ENCODE data around the gene CA12. TPM values are rescaled to one million over a fixed set of nuclear protein-coding genes. Genes with fewer than 3 reads are reported as not detected.

Gene CA12
- total RNA-seq, 1 experiment from 2014 or later: 19.8 TPM

DNA sequence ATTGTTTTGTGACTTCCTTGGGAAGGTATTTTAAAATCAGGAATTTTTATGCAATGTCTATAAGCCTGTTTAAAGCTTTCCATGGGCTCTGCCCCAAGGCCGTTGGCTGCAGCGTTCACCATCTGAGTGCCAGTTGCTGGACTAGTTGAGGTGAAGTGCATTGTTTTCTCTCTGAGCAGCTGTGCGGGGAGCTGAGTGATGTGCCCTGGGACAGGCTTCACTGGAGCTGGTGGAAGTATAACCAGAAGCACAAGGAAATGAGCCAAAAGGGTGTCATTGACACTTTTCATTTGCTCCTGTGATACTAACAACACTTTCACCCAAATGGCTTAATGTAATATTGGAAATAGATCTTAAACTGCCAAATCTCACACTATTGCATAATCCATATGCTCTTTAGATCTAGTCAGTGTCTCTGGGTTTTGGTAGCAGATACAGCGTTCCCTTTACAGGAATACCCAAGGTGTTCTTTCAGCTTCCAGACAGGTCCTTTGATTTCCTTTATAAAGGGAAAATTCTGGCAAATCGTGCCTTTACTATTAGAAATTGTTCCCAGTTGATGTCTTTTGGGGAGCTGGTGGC lies 75.1 kb downstream of the CA12 start:
- ATAC-seq: no peak
- H4K20me1 ChIP-seq (ENCODE audit: low read length): no peaks in the 10 kb centered on the region
- no peak overlapping the region for H3K27ac ChIP-seq (ENCODE audit: low read length)
- H3F3A ChIP-seq (ENCODE audit: low read length, unreplicated experiment): no peaks in the 10 kb centered on the region
- no peaks in the 10 kb centered on the region for H3K79me2 ChIP-seq (ENCODE audit: low read length)
- no peaks in the 10 kb centered on the region for H3K36me3 ChIP-seq (ENCODE audit: low read depth, low read length)
- TF ChIP-seq, protein P1, sequence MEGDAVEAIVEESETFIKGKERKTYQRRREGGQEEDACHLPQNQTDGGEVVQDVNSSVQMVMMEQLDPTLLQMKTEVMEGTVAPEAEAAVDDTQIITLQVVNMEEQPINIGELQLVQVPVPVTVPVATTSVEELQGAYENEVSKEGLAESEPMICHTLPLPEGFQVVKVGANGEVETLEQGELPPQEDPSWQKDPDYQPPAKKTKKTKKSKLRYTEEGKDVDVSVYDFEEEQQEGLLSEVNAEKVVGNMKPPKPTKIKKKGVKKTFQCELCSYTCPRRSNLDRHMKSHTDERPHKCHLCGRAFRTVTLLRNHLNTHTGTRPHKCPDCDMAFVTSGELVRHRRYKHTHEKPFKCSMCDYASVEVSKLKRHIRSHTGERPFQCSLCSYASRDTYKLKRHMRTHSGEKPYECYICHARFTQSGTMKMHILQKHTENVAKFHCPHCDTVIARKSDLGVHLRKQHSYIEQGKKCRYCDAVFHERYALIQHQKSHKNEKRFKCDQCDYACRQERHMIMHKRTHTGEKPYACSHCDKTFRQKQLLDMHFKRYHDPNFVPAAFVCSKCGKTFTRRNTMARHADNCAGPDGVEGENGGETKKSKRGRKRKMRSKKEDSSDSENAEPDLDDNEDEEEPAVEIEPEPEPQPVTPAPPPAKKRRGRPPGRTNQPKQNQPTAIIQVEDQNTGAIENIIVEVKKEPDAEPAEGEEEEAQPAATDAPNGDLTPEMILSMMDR (conservative IDR thresholded peaks at IDR 0.05; ENCODE audit: low read depth, low read length): no peak
- no peak for TF ChIP-seq EZH2 (IDR thresholded peaks at IDR 0.05; ENCODE audit: low read length, unreplicated experiment)
- no peak for TF ChIP-seq EZH2phosphoT487 (IDR thresholded peaks at IDR 0.05; ENCODE audit: borderline replicate concordance, low read length)
- no peak overlapping the region for H3K4me3 ChIP-seq (ENCODE audit: low read length)
- BruUV-seq (replicated peaks): no TSS peak
- H3K4me1 ChIP-seq (ENCODE audit: insufficient read depth, low read length): no peaks in the 10 kb centered on the region
- intact Hi-C loops (cut with micrococcal nuclease): no loop called here
- CTCF ChIA-PET: no interaction called here
- no peaks in the 10 kb centered on the region for H3K27me3 ChIP-seq (ENCODE audit: low read length)
- no peak overlapping the region for H3K9ac ChIP-seq (ENCODE audit: low read length)
- no peak for DNase-seq
- POLR2A ChIA-PET (ENCODE audit: unreplicated experiment): no interaction called here
- H3K4me2 ChIP-seq (ENCODE audit: low read length): no peak overlapping the region
- no peaks in the 10 kb centered on the region for H3K9me2 ChIP-seq (replicated peaks; ENCODE audit: low read length)
- no peak overlapping the region for H2AFZ ChIP-seq (ENCODE audit: low read length)
- no peaks in the 10 kb centered on the region for H3K9me3 ChIP-seq (ENCODE audit: low read length)

DNA sequence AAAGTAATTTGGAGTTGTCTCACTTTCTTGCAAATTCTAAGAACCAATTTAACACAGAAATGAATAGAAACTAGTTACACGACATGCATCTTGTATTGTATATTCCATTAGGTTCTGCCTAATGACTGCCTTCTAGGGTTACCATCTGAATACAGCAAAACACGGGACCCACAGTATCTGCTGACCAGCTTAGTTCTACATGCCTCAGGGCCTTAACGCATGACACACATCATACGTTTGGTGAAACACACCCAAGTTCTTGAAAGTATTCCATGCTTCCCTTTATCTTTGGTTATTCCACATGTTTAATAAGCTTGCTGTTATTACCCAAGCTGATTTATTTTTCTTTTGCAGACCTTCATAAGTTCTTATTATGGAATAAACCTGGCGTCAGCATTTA lies 76.4 kb downstream of the CA12 start:
- Histone ChIP-seq H3K9me2 (replicated peaks; ENCODE audit: low read length) (no peaks in the 10 kb centered on the region), H3K4me3 (ENCODE audit: low read length) (no peak overlapping the region), H3K4me1 (ENCODE audit: insufficient read depth, low read length) (no peaks in the 10 kb centered on the region), H3K27ac (ENCODE audit: low read length) (no peak overlapping the region), H2AFZ (ENCODE audit: low read length) (no peak overlapping the region), H3F3A (ENCODE audit: low read length, unreplicated experiment) (no peaks in the 10 kb centered on the region), H3K4me2 (ENCODE audit: low read length) (no peak overlapping the region), H3K27me3 (ENCODE audit: low read length) (no peaks in the 10 kb centered on the region), H4K20me1 (ENCODE audit: low read length) (no peaks in the 10 kb centered on the region), H3K36me3 (ENCODE audit: low read depth, low read length) (no peaks in the 10 kb centered on the region), H3K9ac (ENCODE audit: low read length) (no peak overlapping the region), H3K9me3 (ENCODE audit: low read length) (no peaks in the 10 kb centered on the region), H3K79me2 (ENCODE audit: low read length) (no peaks in the 10 kb centered on the region)
- CTCF ChIA-PET: no interaction called here
- no peak for DNase-seq
- no TSS peak for BruUV-seq (replicated peaks)
- TF ChIP-seq EZH2 (IDR thresholded peaks at IDR 0.05; ENCODE audit: low read length, unreplicated experiment) (no peak), EZH2phosphoT487 (IDR thresholded peaks at IDR 0.05; ENCODE audit: borderline replicate concordance, low read length) (no peak)
- TF ChIP-seq, protein P1 (conservative IDR thresholded peaks at IDR 0.05; ENCODE audit: low read depth, low read length): no peak
- intact Hi-C loops (cut with micrococcal nuclease): no loop called here
- POLR2A ChIA-PET (ENCODE audit: unreplicated experiment): no interaction called here
- no peak for ATAC-seq

DNA sequence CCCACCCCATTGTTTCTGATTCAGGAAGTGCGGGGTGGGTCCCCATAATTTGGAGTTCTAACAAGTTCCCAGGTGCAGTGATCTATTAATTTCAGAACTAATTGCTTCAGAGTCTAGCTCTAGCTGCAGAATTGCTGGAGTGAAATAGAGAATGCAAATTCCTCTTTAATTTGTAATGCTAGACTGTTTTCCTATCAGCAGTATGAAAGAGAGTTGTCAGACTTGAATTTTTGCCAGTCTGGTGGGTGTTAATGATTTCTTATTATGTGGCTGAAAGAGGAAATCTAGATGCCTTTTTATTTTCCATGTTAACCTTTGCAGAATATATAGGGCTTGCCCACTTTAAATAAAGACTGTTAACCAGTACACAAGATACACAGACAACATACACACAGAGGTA lies 80.6 kb downstream of the CA12 start:
- H3K9ac ChIP-seq (ENCODE audit: low read length): no peak overlapping the region
- H2AFZ ChIP-seq (ENCODE audit: low read length): no peak overlapping the region
- H3K9me2 ChIP-seq (replicated peaks; ENCODE audit: low read length): no peaks in the 10 kb centered on the region
- ATAC-seq (no peak), DNase-seq (no peak)
- no peaks in the 10 kb centered on the region for H3K9me3 ChIP-seq (ENCODE audit: low read length)
- no peaks in the 10 kb centered on the region for H3K79me2 ChIP-seq (ENCODE audit: low read length)
- CTCF ChIA-PET: no interaction called here
- H4K20me1 ChIP-seq (ENCODE audit: low read length): no peaks in the 10 kb centered on the region
- POLR2A ChIA-PET (ENCODE audit: unreplicated experiment): no interaction called here
- no TSS peak for BruUV-seq (replicated peaks)
- no peak overlapping the region for H3K27ac ChIP-seq (ENCODE audit: low read length)
- no peaks in the 10 kb centered on the region for H3K4me1 ChIP-seq (ENCODE audit: insufficient read depth, low read length)
- H3F3A ChIP-seq (ENCODE audit: low read length, unreplicated experiment): no peaks in the 10 kb centered on the region
- H3K4me3 ChIP-seq (ENCODE audit: low read length): no peak overlapping the region
- H3K27me3 ChIP-seq (ENCODE audit: low read length): no peaks in the 10 kb centered on the region
- no peaks in the 10 kb centered on the region for H3K36me3 ChIP-seq (ENCODE audit: low read depth, low read length)
- no peak overlapping the region for H3K4me2 ChIP-seq (ENCODE audit: low read length)
- no peak for TF ChIP-seq EZH2phosphoT487 (IDR thresholded peaks at IDR 0.05; ENCODE audit: borderline replicate concordance, low read length)
- intact Hi-C loops (cut with micrococcal nuclease): no loop called here

Data from PC-3 (cell line).